HG02938 (cell line): ENCODE data around the gene TBL3.
A peak's percentile ranks its signal among the peaks of the same experiment; 100 is the strongest.
"Not testable (repeated sequence)": the region's sequence is repeated elsewhere in the genome, so short reads cannot be mapped to it uniquely, and the experiment has no call there.

Source experiments
- ATAC-seq: cut with Tn5 transposase; IDR thresholded peaks from one replicate; pipeline ENCODE4 v1.9.1; 2021; ENCODE audit warnings: mild to moderate bottlenecking, moderate library complexity; ENCODE audit not compliant: unreplicated experiment

The TBL3 gene

DNA sequence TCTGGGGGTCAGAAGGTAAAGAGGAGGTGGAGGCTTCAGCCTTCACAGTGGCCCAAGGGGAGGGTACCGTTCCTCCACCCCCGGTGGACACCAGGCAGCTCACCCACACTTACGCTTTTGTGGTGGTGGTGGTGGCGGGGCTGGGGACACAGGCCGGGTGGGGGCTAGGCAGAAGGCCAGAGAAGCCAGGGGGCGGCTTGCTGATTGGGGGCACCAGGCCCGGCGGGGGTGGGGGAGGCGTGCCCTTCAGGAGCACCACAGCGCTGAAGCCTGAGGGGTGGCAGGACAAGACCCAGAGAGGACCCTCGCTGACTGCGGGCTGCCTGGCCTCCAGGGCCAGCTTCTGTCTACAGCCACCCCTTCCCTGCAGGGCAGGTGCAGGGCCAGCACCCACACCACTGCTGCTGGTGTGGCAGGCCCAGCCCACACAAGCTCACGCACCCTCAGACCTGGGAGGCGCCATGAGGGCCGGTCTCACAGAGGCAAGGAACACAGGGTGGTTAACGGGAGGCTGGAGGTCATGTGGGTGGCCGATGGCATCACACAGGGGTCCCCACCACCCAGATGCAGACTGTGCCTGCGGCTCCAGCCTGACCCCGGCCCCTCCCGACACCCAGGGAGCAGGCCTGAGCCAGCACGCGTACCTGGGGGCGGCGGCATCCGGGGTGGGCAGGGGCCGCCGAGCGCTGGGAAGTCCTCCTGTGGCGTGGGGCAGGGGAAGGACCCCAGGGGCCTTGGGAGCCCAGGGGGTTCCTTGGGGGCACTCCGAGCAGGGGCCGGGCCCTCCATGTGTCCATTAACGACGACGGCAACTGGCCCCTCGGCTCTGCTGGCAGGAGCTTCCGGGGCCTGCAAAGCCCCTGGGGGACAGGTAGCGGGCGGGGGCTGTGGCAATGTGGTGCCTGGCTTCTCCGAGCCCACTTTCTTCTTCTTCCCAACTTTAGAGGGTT lies 27.3 kb downstream of the TBL3 start:
- no peak for ATAC-seq

DNA sequence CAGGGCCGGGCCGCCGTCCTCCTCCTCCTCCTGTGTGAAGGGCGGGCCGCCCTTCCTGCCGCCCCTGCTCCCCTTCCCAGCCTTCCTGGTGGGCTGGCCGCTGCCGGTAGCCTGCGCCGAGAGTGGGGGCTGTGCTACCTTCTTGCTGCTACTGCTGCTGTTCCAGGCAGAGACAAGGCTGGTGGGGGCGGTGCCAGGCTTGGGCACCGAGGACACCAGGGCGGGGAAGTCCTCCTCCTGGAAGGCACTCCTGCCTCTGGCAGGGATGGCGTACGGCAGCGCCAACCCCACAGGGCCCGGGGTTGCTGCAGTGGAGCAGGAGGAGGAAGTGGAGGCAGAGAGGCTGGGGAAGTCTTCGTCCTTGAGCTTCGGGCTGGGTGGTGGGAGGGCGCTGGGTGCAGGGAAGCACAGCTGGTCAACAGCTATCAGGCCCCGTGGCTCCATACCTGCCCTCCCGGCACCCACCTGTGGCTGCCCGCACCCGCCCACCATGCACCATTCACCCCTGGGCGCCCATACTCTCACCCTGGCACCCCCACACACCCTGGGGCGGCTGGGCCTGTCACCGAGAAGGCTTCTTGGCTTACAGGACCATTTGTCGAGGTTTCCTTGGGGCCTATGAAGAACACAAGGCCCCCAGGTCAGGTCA lies 28.1 kb downstream of the TBL3 start:
- no peak for ATAC-seq

DNA sequence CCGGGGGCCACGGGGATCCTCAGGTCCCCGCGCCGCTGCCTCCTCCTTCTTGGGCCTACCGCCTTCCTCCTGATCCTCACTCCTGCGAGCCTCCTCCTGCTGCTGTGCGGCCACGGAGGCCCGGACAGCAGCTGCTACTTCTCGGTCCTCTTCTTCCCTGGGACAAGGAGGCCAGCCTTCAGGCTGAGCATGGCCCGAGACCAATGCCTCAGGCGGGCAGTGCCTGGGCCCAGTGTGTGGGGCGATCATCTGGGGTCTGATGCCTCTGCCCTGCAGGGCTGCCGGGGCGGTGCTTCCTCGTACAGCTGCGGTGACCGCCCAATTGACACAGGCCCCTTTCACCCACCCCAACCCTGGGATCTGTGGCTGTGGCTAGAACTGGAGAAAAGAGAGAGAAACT lies 29.2 kb downstream of the TBL3 start:
- ATAC-seq, result no peak

DNA sequence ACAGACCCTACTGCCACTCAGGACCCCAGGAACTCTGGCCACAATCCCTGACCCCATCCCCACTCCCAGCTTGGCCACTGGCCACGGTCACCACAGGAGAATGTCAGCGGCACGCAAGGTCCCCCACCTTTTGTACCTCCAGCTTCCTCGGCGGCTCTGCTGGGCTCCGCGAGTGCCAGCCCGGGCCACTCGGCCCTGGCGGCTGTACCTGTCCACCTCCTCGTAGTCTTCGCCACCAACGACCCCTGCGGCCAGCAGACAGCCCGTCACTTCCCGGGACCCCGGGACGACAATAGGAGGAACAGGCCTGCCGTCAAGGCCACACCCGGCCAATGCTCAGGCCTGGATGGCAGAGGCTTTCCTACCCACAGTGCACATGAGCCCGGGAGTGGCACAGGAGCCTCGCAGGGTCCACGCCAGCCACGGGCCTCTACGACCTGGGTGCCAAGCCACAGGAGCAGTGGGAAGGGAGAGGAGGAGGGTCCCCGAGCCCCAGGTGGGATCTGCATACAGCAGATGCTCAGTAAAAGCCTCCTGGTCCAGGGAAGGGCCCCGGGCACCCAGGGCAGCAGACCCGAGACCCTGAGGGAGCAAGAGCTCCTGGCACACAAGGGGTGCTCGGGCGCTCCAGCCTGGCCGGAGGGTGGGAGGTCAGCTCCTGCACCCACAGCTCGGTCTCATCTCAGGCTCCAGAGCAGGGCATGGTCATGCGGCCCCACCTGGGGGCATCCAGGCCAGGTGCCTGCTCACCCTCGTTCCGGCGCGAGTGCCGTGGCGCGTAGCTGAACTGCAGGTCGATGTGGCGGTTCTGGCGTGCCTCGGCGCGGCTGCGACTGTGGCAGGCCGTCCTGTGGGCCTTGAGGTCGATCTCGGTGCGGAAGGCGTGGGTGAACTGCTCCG lies 29.9 kb downstream of the TBL3 start:
- ATAC-seq, result no peak

DNA sequence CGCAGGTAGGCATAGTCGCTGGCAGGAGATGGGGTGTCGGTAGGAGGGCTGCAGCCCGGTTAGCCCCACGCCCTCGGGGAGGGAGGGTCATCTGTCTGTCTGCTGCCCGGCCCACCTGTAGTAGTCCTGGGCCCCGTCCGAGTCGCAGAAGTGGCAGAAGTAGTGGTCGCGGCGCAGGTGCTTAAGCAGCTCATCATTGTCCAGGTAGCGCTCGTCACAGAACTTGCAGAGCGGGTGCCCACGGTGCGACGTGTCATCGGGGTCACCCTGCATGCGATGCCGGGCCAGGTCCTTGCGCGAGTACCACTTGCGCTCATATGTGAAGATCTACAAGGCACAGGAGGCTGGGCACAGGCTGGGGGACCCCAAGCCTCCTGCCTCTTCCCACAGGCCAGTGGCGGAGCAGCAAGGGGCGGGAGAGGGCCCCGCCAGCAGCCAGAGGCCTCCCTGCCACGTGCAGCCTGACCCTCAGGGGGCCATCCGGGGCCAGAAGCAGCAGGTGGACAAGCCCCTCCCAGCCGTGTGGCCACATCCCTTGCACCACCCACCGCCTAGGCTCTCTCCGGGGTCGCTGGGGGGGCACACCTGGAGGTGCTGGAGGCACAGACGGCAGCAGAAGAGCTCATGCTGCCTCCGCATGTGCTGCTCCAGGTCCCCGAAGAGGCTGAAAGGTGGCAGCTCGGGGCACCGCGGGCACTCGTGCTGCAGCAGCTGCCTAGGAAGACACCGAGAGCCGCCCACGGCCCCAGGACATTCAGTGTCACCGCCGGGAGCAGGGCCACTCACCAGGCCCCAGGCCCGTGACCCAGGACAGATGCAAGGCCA lies 30.8 kb downstream of the TBL3 start:
- no peak for ATAC-seq

DNA sequence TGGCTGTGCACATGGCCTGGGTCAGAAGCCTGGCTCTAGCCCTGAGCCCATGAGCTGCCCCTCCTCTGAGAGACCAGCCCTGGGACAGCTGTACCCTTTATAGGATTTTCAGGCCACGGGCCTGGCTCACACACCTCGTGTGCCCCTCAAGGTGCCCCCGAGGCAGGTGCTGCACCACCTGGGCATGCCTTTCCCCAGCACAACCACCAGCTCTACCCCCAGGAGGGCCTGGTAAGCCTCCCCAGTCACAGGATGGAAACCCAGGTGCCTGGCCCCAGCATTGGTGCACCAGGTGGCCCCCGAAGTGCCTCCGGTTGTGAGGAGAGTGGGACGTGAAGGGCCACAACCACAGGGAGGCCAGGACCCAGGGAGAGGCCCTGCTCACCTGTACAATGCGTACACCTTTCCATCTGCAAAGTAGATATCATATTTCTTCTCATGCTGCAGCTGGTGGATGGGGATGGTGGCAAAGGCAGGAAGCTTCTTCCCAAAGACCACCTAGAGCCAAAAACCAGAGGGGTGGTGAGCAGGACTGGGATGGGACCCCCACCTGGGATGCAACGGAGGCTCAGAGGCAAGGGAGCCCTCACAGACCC lies 31.5 kb downstream of the TBL3 start:
- ATAC-seq, result no peak

DNA sequence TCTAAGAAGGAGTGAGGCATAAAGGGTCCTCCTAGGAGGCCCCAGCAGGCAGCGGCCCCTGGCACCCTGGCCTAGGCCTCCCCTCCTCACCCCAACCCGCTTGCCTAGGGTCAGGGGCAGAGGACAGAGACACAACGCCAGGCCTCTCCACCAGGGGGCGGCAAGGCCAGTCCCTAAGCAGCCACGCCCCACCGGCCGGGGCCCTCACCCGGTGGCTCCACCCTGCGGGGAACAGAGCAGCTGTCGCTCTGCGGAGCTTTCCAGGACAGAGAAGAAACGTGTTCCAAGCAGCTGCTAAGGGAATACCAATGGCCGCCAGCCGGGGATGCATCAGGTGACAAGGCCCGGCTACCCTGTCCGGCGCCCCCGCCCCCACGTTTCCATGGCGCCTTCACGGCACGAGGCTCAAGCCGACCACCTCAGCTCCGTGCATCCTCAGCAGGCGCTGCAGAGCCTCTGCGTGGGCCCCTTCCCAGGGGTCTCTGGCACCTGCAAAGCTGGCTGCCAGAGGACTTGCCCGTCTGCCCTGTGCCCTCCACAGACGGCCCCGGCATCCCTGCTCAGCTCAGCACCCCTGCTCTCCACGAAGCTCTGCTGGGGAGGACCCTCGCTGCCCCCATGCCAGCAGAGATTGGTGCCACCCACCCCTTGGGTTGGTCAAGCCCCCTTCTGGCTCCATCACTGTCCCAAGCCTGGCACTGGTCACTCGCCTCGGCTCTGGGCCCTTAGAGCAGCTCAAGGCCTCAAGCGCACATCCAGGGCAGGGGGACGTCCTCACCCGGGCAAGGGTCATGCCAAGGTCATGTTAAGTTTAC lies 32.2 kb downstream of the TBL3 start:
- peak; percentile 63 for ATAC-seq

DNA sequence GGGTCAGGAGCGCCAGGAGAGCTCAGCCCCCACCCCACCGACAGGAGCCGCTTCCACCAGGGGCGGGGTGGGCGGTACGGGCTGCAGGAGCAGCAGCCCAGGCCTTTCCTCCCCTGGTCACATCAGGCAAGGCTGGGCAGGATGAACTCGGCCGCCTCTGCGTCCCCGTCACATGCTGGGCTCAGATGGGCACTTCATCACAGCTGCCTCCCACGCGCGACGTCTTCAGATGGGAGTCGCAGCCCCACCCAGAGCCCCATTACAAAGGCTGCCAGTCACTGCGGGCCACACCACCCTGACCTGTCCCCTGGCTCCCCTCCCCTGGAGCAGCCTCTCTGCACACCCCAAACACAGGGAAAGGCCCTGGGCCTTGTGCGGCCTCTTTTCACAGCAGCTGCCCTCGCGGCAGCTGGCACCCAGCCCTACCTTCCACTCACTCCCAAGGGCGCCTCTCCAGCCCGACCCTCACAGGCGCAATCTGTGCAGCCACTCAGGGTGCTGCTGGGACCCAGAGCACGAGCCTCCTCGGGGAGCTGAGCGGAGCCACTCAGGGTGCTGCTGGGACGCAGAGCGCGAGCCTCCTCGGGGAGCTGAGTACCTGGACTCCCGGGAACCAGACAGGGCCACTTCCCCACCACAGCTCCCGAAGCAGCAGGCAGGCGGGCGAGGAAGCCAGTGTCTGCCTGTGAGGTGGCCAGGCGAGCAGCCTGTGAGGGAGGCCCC lies 33.1 kb downstream of the TBL3 start:
- ATAC-seq, result no peak

DNA sequence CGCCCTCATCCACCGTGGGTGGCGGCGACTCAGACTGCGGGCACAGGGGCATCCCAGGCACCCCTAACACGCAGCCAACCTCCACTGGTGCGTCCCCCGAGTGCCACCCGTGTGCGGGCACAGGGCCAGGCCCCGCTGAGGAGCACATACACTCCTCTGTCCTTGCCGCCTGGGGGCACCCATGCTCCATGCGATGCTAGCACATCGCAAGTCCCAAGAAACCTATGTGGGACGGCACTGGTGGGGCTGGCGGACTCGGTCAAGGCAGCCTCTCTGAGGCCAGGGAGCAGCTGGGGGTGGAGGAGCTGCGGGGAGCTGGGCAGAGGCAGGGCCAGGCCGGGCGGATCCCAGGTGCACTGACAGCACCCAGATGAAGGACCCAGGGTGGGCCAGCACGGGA lies 33.8 kb downstream of the TBL3 start:
- ATAC-seq, result no peak

DNA sequence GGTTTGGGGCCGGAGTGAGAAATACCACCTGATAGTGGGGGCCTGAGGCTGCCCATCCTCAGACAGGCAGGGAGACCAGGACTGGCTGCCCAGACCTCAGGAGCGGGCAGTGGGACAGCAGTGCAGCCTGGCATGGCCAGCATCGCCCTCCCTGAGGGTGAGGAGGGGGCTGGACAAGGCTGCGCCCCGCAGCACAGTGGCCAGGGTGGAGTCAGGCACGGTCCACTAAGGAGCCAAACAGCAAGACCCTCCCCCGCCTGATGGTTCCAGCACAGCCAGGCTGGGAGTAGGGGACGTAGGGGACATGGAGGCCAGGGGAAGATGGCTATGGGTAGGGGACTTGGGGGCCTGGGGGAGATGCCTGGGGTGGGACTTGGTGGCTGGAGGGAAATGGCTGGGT lies 34.5 kb downstream of the TBL3 start:
- no peak for ATAC-seq

DNA sequence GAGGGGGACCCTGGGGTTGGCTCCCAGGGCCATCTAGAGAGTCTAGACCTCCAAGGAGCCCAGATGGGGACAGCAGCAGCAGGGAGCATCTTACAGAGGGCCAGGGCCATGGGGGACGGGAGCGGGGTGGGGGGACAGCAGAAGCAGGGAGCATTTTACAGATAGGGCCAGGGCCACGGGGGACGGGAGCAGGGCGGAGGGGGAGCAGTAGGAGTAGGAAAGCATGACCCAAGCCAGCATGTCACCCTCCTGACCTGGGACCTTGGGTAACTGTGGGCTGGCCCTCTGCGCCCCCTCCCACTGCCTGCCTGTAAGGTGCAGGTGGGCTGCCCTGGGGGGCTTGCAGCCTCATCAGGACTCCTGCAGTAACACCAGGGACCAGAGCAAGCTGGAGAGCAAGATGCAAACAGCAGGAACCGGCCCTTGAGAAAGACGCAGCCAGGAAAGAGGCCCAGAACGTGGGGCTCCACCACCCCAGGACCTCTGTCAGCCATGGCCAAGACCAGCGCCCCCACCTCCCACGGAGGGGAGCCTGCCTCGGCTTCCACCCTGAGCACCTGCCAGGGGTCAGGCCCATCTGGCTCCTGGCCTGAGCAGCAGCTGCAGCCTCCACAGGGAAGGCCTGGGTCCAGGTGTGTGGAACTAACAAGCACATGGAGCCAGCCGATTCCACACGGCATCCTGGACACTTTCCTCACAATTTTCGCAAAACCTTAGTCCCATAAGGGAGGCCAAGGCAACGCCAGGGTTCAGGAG lies 35.4 kb downstream of the TBL3 start:
- ATAC-seq, result no peak

DNA sequence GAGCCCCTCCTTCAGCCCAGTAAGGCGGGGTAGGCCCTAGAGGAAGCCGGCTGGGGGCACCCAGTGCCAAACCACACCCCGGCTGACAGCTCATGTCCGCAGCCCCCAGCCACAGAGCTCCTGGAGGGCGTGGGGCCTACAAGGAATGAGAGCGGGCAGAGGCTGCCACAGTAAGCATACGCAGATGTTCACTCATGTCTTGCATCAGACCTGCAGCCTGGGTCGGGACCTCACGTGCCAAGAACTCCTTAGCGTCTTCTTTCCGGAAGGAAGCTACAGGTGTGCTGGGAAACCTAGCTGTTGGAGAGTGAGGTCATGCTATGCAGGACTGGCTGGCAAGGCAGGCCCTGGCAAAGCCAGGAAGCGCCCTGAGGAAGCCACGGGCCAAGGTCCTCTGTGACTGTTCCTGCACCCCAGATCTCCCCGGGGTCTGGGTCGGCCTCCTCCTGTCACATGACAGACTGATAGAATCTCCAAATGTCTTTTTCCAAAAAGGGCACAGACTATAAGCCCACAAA lies 36.2 kb downstream of the TBL3 start:
- no peak for ATAC-seq

DNA sequence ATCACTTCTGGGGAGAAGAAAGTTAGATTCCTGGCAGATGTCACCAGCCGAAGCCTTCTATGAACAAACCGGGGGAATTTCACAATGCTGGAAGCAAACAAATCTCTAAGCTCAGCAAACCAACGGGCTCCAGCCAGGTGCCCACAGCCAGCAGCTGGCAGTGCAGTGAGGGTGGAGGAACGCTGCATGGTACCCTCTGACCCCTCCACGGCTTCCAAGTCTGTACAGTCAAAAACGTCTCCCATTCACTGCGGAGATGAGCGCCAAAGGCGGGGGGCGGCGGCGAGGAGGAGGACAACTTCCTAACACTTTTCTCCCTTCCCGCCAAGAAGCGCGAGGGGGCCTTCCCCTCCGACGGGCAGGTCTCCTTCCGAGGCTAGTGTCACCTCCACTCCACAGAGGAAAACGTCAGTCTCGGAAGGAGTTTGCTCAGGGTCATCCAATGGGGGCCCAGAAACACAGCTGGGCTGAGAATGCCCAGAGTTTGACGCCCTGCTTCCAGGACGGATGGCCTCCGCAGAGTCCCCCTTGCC lies 36.8 kb downstream of the TBL3 start:
- peak; percentile 7 for ATAC-seq

DNA sequence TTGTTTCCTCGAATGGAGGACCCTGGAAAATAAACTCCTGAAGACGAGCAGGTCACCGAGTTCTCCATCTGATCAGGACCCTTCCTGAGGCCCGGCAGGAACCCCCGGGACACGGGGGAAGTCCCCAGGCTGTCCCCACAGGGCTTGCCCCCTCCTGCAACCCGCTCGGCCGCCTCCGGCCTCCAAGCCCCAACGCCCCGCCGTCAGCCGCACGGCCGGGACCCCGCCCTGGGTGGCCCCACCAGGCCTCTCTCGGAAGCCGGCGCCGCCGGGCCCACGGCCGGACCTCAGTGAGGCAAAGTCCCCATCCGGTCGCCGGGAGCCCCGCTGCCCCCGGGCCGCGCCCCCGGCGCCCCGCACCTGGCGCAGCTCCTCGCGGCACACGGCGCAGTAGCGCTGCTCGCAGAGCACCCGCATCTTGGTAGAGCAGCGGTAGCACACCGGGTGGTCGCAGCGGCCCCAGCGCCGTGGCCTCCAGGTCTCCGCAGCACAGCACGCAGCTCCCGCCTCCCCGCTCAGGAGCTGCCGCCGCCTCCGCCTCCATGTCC lies 37.4 kb downstream of the TBL3 start:
- peak; percentile 28 for ATAC-seq

DNA sequence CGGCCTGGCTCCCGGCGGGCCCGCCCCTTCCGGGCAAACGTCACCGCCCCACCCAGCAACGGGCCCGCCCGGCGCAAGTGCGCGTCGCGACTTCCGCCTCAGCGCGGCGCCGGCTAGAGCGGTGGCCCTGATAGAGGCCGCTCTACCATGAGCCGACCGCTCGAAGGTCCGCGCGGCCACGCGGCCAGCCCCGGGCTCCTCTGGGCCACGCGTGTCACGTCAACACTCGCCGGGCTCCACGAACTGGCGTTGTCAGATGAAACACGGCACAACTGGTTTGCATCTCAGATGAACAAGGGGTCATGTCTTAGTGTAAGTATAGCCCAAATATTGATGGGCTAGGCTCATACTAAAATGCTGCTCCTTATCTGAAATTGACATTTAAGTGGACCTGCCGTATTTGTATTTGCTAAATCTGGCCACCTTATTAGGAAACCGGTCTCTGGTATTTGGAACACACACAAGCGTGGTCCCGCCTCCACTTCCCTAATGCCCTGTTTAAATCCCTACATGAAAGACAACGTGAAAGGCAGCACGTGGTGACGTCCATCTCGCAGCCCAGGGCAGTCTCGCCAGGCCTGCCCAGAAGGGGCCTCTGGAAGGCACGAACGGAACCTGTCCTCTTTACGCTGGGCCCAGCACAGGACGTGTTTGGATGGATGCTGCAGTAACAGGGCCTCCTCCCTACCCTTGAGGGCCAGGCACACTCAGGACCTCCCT lies 38.1 kb downstream of the TBL3 start, which contains the start of gene ZNF598:
ZNF598 (minus strand) TSS at position 31 of the 720 bp plus-strand sequence.
- ATAC-seq, result peak; percentile 57

DNA sequence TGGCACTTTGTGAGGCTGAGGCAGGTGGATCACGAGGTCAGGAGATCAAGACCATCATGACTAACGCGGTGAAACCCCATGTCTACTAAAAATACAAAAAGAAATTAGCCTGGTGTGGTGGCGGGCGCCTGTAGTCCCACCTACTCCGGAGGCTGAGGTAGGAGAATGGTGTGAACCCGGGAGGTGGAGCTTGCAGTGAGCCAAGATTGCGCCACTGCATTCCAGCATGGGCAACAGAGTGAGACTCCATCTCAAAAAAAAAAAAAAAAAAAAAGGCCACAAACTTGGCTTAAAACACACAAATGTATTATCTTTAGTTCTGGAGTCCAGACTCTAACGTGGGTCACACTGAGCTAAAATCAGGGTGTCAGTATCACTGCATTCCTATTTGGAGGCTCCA lies 39.9 kb downstream of the TBL3 start:
- ATAC-seq, result not testable (repeated sequence)
